NCI-H2081 (cell line): Measurements from ENCODE around the gene ESYT2.
"Not testable (repeated sequence)": the region's sequence is repeated elsewhere in the genome, so short reads cannot be mapped to it uniquely, and the experiment has no call there.

Source experiments
- DNase-seq, 2 experiments: peaks; one replicate each; lab custom pipeline; 2025; lab: John Stamatoyannopoulos, UW

The ESYT2 gene, protein sequence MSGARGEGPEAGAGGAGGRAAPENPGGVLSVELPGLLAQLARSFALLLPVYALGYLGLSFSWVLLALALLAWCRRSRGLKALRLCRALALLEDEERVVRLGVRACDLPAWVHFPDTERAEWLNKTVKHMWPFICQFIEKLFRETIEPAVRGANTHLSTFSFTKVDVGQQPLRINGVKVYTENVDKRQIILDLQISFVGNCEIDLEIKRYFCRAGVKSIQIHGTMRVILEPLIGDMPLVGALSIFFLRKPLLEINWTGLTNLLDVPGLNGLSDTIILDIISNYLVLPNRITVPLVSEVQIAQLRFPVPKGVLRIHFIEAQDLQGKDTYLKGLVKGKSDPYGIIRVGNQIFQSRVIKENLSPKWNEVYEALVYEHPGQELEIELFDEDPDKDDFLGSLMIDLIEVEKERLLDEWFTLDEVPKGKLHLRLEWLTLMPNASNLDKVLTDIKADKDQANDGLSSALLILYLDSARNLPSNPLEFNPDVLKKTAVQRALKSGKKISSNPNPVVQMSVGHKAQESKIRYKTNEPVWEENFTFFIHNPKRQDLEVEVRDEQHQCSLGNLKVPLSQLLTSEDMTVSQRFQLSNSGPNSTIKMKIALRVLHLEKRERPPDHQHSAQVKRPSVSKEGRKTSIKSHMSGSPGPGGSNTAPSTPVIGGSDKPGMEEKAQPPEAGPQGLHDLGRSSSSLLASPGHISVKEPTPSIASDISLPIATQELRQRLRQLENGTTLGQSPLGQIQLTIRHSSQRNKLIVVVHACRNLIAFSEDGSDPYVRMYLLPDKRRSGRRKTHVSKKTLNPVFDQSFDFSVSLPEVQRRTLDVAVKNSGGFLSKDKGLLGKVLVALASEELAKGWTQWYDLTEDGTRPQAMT

DNA sequence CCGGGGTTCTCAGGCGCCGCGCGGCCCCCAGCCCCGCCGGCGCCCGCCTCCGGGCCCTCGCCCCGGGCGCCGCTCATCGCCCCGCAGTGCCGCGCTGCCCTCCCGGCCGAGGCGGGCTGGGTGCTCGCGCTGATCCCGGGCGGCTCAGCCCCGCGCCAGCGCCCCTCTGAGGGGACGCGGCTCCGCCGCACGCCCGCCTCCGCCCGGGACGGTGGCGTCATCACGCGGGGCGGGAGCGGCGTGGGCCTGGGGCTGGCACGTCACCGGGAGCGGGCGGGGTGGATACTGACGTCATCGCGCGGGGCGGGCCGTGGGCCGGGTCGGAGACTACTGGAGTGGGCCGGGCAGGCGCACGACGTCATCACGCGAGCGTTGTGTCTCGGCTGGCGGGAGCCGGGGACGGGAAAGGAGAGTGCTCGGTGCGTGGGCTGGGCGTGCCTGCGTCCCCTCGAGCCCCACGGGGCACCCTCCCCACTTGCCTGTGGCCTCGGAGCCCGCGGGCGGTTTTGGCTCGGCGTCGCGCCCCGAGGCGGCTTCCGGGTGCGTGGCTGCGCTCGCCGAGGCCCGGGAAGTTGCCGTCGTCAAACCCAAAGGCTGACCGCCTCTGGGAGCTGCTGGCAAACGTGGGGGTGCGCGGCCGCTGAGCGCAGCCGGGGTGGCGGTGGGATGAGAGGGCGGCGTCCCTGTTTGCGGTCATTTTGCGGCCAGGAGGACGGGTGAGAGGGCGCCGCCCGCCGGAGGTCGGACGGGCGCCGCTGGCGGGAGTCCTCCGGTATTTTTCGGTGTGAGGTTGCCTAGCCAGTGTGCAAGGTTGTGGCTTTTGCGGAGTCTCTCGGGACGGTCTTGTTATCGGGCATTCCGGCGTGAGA, at the start of gene ESYT2:
TSS of gene ESYT2 (minus strand) at position 168 of the 869 bp plus-strand sequence. CDS start at position 77, 91 bp downstream.
- DNase-seq = peak; percentile 97

DNA sequence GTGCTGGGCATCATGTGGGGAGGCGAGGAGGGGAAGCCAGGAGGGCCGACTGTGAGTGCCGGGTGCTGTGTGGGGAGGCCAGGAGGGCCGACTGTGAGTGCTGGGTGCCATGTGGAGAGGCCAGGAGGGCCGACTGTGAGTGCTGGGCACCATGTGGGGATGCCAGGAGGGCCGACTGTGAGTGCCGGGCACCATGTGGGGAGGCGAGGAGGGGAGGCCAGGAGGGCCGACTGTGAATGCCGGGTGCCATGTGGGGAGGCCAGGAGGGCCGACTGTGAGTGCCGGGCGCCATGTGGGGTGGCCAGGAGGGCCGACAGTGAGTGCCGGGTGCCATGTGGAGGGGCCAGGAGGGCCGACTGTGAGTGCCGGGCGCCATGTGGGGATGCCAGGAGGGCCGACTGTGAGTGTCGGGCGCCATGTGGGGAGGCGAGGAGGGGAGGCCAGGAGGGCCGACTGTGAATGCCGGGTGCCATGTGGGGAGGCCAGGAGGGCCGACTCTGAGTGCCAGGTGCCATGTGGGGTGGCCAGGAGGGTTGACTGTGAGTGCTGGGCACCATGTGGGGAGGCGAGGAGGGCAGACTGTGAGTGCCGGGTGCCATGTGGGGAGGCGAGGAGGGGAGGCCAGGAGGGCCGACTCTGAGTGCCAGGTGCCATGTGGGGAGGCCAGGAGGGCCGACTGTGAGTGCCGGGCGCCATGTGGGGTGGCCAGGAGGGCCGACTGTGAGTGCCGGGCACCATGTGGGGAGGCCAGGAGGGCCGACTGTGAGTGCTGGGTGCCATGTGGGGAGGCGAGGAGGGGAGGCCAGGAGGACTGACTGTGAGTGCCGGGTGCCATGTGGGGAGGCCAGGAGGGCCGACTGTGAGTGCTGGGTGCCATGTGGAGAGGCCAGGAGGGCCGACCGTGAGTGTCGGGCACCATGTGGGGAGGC, 49.1 kb upstream of the ESYT2 start:
- not testable (repeated sequence) for DNase-seq

DNA sequence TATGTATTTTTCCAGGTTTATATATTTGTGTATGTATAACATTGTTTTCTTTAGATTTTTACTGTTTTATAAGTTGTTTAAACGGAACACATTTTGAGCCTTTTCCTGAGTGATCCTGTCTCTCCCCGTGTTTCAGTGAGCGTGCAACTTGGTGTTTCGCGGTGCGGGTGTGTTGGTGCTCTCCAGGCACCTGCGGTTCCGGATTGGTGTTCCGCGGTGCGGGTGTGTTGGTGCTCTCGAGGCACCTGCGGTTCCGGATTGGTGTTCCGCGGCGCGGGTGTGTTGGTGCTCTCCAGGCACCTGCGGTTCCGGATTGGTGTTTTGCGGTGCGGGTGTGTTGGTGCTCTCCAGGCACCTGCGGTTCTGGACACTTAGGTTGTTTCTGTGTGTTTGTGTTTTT, 47.7 kb upstream of the ESYT2 start:
- no peak for DNase-seq

DNA sequence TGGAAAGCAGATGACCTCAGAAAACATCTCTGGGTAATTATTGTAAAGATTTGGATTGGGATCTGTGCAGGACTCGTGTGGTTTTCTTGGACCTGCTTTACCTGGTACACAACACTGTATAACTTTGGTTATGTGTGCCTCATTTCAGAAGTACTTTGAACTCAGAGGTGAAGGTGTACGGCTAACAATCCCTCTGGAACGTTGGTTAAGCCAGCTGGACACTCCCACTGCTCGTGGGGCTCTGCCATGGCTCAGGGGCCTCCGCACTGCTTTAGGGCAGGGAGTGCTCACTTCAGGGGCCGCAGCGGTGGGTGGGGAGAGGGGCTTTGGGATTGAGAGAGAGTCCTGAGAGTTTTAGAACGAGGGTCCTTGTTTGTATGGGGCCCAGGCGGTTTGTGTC, 40.6 kb upstream of the ESYT2 start:
- DNase-seq = no peak

DNA sequence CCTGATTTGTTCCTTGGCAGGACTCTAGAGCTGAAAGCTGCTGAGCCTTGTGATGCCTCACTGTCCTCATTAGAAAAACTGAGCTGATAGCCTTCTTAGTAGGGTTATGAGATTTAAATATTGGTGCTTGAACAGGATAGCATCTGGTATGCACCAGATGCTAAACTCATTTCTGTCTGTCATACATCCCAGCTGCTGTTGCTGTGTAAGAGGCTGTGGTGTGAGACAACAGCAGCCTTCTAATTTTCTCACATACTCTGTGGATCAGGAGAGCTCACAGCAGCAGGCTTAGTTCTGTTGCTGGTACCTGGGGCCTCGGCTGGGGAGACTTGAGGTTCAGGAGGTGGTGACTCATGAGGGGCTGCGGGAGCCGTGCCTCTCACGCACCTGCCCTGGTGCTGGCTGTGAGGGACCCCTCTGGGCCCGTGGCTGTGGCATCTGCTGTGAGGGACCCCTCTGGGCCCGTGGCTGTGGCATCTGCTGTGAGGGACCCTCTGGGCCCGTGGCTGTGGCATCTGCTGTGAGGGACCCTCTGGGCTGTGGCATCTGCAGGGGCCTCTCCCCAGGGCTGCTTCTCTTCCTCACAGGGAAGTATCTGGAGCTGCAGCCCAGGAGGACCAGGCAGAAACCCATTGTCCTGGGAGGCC, 39.6 kb upstream of the ESYT2 start:
- no peak for DNase-seq

DNA sequence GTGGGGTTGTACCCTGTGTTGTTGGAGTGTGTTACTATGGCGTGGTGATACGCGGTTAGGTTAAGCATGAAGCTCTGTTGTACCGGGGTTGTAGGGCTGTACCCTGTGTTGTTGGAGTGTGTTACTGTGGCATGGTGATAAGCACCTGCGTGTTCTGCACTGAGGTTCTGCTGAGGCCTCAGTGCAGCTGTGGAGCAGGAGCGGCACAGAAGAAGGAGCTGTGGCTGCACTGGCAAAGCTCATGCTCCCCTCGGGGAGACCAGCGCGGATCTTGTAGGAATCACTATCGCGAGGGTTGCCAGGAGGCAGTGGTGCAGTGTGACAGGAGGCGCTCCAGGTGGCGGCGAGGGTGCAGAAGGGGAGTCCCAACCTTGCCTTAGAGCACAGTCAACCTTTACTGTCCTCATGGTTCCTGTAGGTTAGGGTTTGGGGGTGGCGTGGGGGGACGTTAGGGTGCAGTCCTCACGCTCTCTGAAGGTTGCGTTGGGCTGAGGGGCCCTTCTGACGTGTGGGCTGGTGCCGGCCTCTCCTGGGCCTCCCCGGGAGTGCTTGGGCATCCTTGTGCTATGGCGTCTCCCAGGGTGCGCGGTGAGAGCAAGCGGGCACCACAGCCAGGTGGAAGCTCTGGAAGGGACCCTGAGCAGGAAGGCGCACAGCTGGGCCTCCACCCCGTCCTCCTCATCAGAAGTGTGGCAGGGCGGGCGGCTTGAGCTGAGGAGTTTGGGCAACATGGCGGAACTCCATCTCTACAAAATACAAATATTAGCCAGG, 38.1 kb upstream of the ESYT2 start:
- DNase-seq = no peak

DNA sequence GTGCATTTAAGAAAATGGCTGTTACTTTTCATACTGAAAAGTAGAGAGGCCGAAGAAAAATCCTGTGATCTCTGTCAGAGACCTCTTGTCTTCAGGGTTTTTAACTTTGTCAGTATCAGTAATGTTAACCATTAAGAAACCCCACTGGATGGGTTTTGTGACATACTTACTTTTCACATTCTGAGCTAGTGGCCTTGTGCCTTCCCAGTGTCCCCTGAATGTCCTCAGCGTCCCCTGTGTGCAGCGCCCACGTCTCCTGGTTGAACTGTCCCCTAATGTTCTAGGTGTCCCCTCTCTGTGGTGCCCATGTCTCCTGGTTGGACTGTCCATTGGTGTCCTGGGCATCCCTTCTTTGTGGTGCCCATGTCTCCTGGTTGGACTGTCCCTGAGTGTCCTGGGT, 36.7 kb upstream of the ESYT2 start:
- no peak for DNase-seq

DNA sequence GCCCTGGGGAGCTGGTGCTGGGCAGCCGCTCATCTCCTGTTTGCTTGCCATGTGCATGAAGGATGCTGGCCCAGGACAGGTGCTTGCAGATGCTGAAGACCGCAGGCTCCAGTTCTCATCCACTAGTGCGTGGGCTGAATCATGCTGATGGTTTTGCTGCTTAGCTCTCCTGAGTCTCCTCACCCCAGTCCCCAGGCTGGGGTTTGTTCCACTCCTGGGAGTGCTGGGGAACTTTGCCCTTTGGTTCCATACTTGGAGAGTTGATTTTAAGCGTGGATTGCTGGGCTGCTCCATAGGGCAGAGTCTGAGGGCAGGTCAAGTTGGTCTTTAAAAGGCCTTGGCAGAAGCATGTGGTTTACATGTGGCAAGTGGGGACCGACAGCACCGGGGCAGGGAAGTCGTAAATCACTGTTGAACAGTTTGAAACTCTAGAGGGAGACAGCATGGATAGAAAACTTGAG, 36.2 kb upstream of the ESYT2 start:
- no peak for DNase-seq

DNA sequence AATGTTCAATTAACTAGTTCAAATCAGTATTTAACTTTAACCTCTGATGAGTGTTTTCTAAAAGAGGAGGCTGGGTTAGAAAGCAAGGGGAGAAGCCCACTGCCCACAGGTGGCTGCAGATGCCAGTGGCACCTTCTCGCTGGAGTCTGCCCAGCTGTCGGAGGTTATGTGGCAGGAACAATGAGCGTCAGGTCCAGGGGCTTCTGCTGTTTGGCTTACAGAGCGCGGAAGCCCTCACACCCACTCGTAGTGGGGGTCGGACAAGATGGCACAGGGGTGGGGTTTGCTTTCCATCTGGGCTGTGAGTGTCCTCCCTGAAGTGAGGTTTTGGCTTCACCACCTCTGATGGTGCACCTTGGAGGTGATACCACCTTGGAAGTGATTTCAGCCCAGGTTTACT, 35.5 kb upstream of the ESYT2 start:
- no peak for DNase-seq

DNA sequence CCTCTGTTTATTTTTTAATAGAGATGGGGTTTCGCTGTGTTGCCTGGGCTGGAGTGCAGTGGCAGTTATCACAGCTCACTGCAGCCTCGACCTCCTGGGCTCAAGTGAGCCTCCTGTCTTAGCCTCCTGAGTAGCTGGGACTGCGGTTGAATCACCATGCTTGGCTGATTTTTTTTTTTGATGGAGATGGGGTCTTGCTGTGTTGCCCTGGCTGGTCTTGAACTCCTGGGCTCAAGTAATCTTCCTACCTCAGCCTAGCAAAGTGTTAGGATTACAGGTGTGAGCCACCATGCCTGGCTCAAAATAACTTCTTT, 35.2 kb upstream of the ESYT2 start:
- no peak for DNase-seq

DNA sequence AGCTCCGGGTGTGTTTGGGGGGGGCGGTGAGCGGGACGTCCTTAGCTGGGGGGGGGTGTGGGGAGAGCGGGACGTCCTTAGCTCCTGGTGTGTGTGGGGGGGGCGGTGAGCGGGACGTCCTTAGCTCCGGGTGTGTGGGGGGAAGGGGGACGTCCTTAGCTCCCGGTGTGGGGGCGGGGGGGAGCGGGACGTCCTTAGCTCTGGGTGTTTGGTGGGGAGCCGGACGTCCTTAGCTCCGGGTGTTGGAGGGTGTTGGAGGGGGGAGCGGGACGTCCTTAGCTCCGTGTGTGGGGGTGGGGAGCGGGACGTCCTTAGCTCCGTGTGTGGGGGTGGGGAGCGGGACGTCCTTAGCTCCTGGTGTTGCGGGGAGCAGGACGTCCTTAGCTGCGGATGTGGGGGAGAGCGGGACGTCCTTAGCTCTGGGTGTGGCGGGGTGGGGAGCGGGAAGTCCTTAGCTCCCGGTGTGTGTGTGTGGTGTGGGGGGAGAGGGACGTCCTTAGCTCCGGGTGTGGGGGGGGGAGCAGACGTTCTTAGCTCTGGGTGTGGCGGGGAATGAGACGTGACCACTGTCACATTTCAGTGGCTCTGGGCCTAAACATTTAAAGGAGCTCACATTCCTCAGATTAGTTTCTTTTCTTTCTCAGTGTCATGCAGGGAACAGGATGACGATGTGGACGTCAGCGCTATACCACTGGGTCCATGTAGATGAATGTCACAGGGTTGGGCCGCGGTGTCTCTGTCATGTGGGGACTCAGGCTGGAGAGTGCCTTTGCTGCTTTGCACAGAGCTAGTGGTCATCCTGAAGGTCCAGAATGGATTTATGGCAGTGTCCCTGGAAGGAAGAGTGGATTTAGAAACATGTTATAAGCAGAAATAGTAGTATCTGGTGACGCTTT, 34.5 kb upstream of the ESYT2 start:
- DNase-seq = no peak

DNA sequence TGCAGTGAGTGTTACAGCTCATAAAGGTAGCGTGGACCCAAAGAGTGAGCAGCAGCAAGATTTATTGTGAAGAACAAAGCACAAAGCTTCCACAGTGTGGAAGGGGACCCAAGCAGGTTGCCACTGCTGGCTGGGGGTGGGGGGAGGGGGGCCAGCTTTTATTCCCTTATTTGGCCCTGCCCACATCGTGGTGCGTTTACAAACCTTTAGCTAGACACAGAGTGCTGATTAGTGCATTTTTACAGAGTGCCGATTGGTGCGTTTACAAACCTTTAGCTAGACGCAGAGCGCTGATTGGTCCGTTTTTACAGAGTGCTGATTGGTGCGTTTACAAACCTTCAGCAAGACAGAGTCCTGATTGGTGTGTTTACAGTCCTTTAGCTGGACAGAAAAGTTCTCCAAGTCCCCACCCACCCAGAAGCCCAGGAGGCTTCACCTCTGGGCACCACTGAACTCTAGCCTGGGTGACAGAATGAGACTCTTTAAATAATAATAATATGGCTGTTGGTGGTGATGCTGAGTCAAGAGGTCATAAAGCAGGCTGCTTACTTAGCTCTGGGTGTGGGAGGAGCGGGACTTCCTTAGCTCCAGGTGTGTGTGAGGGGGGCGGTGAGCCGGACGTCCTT, 33.8 kb upstream of the ESYT2 start:
- peak in 1 of 2 experiments; percentile 50 for DNase-seq

DNA sequence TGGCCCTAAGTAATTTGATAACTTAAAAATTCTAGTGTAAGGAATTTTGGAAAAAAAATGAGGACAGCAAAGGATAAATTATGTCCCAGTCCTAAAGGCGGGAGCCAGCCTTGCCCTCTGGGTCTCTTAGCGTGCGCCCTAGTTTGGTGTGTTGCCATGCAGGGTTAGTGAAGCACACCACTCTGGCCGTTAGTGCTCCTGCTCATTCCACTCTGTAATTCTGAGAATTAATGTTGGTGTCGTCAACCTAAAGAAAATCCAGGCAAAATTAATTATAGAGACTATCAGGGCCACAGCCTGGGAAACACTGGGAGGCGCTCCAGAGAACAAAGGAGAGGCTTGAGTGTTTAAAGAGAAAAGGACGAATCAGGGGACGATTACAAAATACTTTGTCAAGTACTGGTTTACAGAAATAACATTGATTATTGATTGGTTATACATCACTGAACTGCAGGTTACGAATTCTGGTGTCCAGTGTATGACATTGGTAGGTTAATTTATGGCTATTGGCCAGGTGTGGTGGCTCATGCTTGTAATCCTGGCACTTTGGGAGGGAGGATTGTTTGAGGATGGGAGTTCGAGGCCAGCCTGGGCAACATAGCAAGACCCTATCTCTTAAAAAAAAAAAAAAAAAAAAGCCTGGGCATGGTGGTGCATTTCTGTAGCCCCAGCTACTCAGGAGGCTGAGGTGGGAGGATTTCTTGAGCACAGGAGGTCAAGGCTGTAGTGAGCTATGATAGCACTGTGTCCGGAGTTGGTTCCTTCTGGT, 32.8 kb upstream of the ESYT2 start:
- no peak for DNase-seq

DNA sequence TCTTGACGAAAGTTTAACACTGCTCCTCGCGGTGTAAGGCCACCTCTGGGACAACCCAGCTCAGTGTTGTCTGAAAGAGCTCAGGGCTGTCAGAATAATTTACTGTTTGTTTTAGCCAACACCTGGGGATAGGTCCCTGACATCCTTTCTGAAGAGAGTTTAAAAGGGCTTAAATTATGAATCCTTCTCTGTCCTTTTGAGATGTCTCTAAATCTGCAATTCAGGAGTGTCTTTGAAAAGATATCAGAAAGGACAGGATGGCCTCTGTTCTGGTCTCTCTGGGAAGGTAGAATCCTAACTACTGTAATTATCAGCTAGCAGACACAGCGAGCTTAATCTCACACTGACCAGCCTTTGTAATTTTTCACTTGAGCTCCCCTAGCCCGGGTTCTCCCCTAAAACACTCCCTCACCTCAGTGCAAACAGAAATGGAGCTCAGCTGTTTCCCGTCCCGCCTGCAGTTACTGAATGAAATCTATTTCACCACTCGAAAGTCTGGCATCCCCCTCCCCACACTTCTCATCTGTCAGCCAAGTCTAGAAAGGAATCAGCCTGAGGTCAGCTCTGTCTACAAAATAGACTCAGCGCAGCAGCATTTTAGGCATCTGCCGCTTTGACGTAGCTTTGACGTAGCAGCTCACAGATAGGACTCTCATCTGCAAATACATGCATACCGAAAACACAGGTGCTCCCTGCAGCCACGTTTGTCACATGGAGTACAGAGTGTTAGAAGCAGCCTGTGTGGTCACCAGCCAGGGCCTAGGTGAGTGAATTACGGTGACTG, 31.9 kb upstream of the ESYT2 start:
- no peak for DNase-seq

DNA sequence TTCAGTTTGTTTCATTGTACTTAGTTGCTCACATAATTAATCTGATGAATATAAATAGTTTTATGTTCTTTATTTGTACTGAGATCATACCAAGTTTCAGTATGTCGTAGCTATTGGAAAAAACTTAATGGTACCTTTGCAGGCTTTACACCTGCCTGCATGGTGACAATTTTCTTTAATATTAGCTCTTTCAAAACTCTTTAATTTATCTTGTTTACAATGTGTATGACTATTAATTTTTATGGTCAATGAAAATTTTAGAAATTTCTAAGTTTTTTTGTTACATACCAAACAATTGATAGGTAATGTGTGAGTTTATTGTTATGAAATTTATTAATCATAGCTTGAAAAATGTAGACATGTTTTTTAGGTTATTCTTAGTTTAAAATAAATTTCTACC, 31.1 kb upstream of the ESYT2 start:
- no peak for DNase-seq

DNA sequence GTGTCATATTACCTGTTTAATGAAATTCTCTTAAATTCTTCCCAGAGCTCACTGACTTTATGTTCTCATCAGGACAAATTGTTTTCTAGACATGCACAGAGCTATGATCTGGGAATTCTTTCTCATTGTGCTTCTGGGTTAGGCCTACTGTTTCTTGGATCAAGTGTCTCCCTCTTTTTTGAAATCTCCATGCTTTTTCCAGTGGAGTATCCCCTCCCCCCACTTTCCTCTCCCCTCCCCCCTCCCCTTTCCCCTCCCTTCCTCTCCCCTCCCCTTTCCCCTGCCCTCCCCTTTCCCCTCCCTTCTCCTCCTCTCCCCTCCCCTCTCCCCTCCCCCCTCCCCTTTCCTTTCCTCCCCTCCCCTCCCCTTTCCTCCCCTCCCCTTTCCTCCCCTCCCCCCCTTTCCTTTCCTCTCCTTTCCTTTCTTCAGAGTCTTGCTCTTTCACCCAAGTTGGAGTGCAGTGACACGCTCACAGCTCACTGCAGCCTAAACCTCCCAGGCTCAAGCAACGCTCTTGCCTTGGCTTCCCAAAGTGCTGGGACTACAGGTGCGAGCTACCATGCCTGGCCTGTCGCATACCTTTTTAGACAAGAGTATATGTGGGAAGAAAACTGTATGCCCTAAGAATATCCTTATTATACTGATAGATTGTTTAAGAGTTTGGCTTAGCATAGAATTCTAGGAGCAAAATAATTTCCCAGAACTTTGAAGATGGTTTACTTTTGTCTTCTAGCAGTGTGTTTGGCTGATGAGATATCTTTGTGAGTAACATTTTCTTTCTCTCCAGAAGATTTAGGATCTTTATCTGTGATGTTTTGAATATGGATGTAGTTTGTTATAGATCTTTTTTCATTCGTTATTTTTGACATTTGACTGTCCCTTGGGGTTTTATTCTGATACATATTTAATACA, 29.5 kb upstream of the ESYT2 start:
- DNase-seq = no peak
